Tibial artery (tissue), 4 donors: Measurements from ENCODE around the gene PDE9A.
A peak's percentile ranks its signal among the peaks of the same experiment; 100 is the strongest.

ENCODE experiments used
- DNase-seq, 2 donors: peaks; one replicate each; pipeline ENCODE4 v3.0.0-alpha.2; 2019
- H3K27ac ChIP-seq, 2 donors: fragments of 200-600 bp; sonication (generic) in 1 of 2; 1 replicate in 1 of 2; 2 replicates in 1 of 2; pipeline ENCODE4 v1.5.1; 2018 to 2019; ENCODE audit warnings: mild to moderate bottlenecking in 1 of 2
- H3K27me3 ChIP-seq, 2 donors: fragments of 200-600 bp; sonication (generic) in 1 of 2; one replicate each; pipeline versions ENCODE4 v1.5.1 to v1.6.0; 2016 to 2019
- H3K36me3 ChIP-seq, 3 donors: fragments of 200-600 bp; sonication (generic) in 2 of 3; one replicate each; pipeline ENCODE4 v1.5.1; 2016 to 2019; ENCODE audit warnings: mild to moderate bottlenecking in 2 of 3
- H3K4me1 ChIP-seq, 4 donors: fragments of 200-600 bp; sonication (generic) in 2 of 4; 1 replicate in 3 of 4; 2 replicates in 1 of 4; pipeline ENCODE4 v1.5.1; 2016 to 2019
- H3K4me3 ChIP-seq, 2 donors: fragments of 200-600 bp; sonication (generic) in 1 of 2; 1 replicate in 1 of 2; 2 replicates in 1 of 2; pipeline ENCODE4 v1.5.1; 2018 to 2019; ENCODE audit warnings: mild to moderate bottlenecking in 2 of 2
- H3K9me3 ChIP-seq, 3 donors: fragments of 200-600 bp; sonication (generic) in 1 of 3; one replicate each; pipeline ENCODE4 v1.5.1; 2016 to 2019
- CTCF ChIP-seq, 2 experiments: fragments of 200-600 bp in 1 of 2; fragments of 450-650 bp in 1 of 2; IDR thresholded peaks; one replicate each; pipeline ENCODE4 v1.5.1; 2017 to 2019; ENCODE audit warnings: antibody characterized with exemption in 2 of 2, mild to moderate bottlenecking in 1 of 2, moderate library complexity in 1 of 2
- intact Hi-C: fragments of 100-400 bp; cut with DNase I; formaldehyde crosslinking; loops from one replicate; pipeline ENCODE4 v1.15.0; 2023; ENCODE audit warnings: low total_unique reads

Gene PDE9A

GRCh38 chr21:42629933-42630589, 23.4 kb upstream of the PDE9A start:
- H3K36me3 ChIP-seq: no peaks in the 10 kb centered on the region
- no peak for TF ChIP-seq CTCF (IDR thresholded peaks at IDR 0.05)
- H3K27ac ChIP-seq: no peak overlapping the region
- intact Hi-C loops: no loop called here
- H3K4me3 ChIP-seq: no peak overlapping the region
- peaks cover 0 to 54% of the 10 kb centered on the region in 2 donors for H3K27me3 ChIP-seq
- no peaks in the 10 kb centered on the region for H3K4me1 ChIP-seq
- no peaks in the 10 kb centered on the region for H3K9me3 ChIP-seq
- peak in 1 of 2 donors; percentile 38 for DNase-seq

- Histone ChIP-seq H3K4me1 (no peaks in the 10 kb centered on the region), H3K9me3 (no peaks in the 10 kb centered on the region), H3K27ac (no peak overlapping the region), H3K4me3 (no peak overlapping the region), H3K27me3 (peaks cover 0 to 51% of the 10 kb centered on the region in 2 donors), H3K36me3 (no peaks in the 10 kb centered on the region)
- no peak for DNase-seq
- intact Hi-C loops: no loop called here
- TF ChIP-seq CTCF (IDR thresholded peaks at IDR 0.05): no peak
These were observed 22.8 kb upstream of the PDE9A start for GRCh38 chr21:42630626-42631025.

- no peaks in the 10 kb centered on the region for H3K4me1 ChIP-seq
- intact Hi-C loops: no loop called here
- DNase-seq: no peak
- H3K27ac ChIP-seq: no peak overlapping the region
- H3K36me3 ChIP-seq: no peaks in the 10 kb centered on the region
- no peak overlapping the region for H3K4me3 ChIP-seq
- H3K9me3 ChIP-seq: no peaks in the 10 kb centered on the region
- TF ChIP-seq CTCF (IDR thresholded peaks at IDR 0.05): no peak
- H3K27me3 ChIP-seq: peaks cover 0 to 49% of the 10 kb centered on the region in 2 donors
These were observed 22.3 kb upstream of the PDE9A start for GRCh38 chr21:42631142-42631541.

GRCh38 chr21:42632336-42632751, 21.1 kb upstream of the PDE9A start:
- no peaks in the 10 kb centered on the region for H3K9me3 ChIP-seq
- peaks cover 0 to 38% of the 10 kb centered on the region in 2 donors for H3K27me3 ChIP-seq
- H3K4me1 ChIP-seq: no peaks in the 10 kb centered on the region
- no peaks in the 10 kb centered on the region for H3K36me3 ChIP-seq
- no peak for TF ChIP-seq CTCF (IDR thresholded peaks at IDR 0.05)
- intact Hi-C loops: no loop called here
- H3K27ac ChIP-seq: no peak overlapping the region
- peak in 1 of 2 donors; percentile 48 for DNase-seq
- no peak overlapping the region for H3K4me3 ChIP-seq

- Histone ChIP-seq H3K27ac (no peak overlapping the region), H3K4me3 (no peak overlapping the region), H3K36me3 (no peaks in the 10 kb centered on the region), H3K27me3 (peaks cover 0 to 45% of the 10 kb centered on the region in 2 donors), H3K4me1 (no peaks in the 10 kb centered on the region), H3K9me3 (no peaks in the 10 kb centered on the region)
- intact Hi-C loops: no loop called here
- no peak for TF ChIP-seq CTCF (IDR thresholded peaks at IDR 0.05)
- peak in 1 of 2 donors; percentile 52 for DNase-seq
These were observed 20.4 kb upstream of the PDE9A start for GRCh38 chr21:42632771-42633690.
